ENCODE measurements around the gene BMF. TPM values are rescaled to one million over a fixed set of nuclear protein-coding genes. Genes with fewer than 3 reads are reported as not detected.

The BMF gene
- total RNA-seq, 1 donor from 2014 or later = 27.2 TPM

GRCh38 chr15:40048211-40048792 lies 60.4 kb downstream of the BMF start:
- no peak for DNase-seq (ENCODE audit: low read depth)

- peak; percentile 83 for DNase-seq (ENCODE audit: low read depth)
These were observed 61.1 kb downstream of the BMF start for GRCh38 chr15:40047415-40048210.

GRCh38 chr15:40046721-40047414 lies 61.8 kb downstream of the BMF start:
- DNase-seq (ENCODE audit: low read depth) = peak; percentile 96

- DNase-seq (ENCODE audit: low read depth) = no peak
These were observed 63.0 kb downstream of the BMF start for GRCh38 chr15:40045572-40046217.

GRCh38 chr15:40044717-40045571 lies 63.7 kb downstream of the BMF start:
- peak; percentile 57 for DNase-seq (ENCODE audit: low read depth)

- DNase-seq (ENCODE audit: low read depth) = no peak
These were observed 64.6 kb downstream of the BMF start for GRCh38 chr15:40043927-40044716.

- no peak for DNase-seq (ENCODE audit: low read depth)
These were observed 65.8 kb downstream of the BMF start for GRCh38 chr15:40042791-40043320.

- DNase-seq (ENCODE audit: low read depth) = no peak
These were observed 67.9 kb downstream of the BMF start for GRCh38 chr15:40040770-40041169.

GRCh38 chr15:40040293-40040635 lies 68.4 kb downstream of the BMF start:
- DNase-seq (ENCODE audit: low read depth) = no peak

- peak; percentile 86 for DNase-seq (ENCODE audit: low read depth)
These were observed 69.8 kb downstream of the BMF start, which contains the start of gene SRP14 for GRCh38 chr15:40038638-40039543. TSS of gene SRP14 (minus strand) at chr15:40039181. CDS start at chr15:40039116, 65 bp downstream.

- no peak for DNase-seq (ENCODE audit: low read depth)
These were observed 70.4 kb downstream of the BMF start for GRCh38 chr15:40038275-40038637.

Other genes with a start within 250 kb of the BMF start
- 48.8 and 97.2 TPM in 2 replicates for gene GPR176, start 188.6 kb downstream of the BMF start, total RNA-seq
- 86.1 and 88.3 TPM in 2 replicates for gene EIF2AK4, start 174.8 kb downstream of the BMF start, total RNA-seq
- 254 and 635 TPM in 2 replicates for gene SRP14, start 69.7 kb downstream of the BMF start, total RNA-seq
- gene BUB1B, start 52.2 kb upstream of the BMF start, total RNA-seq = 1.8 and 11.6 TPM in 2 replicates
- 3.4 and 6.1 TPM in 2 replicates for gene PAK6, start 130.2 kb upstream of the BMF start, total RNA-seq
- gene ANKRD63, start 174.2 kb upstream of the BMF start, total RNA-seq = 0.05 TPM in 1 of 2 replicates, not detected in the other
- 0.52 TPM in 1 of 2 replicates, not detected in the other for gene PLCB2, start 199.1 kb upstream of the BMF start, total RNA-seq
- gene INAFM2, start 214.8 kb upstream of the BMF start, total RNA-seq = 11.5 and 13.5 TPM in 2 replicates
- gene CCDC9B, start 232.1 kb upstream of the BMF start, total RNA-seq = 59.2 and 165 TPM in 2 replicates
- not detected in 2 replicates for gene PHGR1, start 242.2 kb upstream of the BMF start, total RNA-seq
- 0.17 and 0.25 TPM in 2 replicates for gene DISP2, start 249.3 kb upstream of the BMF start, total RNA-seq